Naive thymus-derived CD4-positive, alpha-beta T cell (primary cell): Measurements from ENCODE around the gene GUCD1. TPM values are rescaled to one million over a fixed set of nuclear protein-coding genes. Genes with fewer than 3 reads are reported as not detected.
"Not testable (repeated sequence)": the region's sequence is repeated elsewhere in the genome, so short reads cannot be mapped to it uniquely, and the experiment has no call there.

ENCODE experiments used
- ATAC-seq: fragments of 150-1000 bp; cut with Tn5 transposase; 2 replicates; pipeline ENCODE4 v1.10.0; 2021; ENCODE audit warnings: mild to moderate bottlenecking, moderate library complexity
- CTCF ChIA-PET: fragments of 350-600 bp; sonication (Branson Sonifier 250); formaldehyde crosslinking; loops from one replicate; lab custom pipeline; 2021; ENCODE audit warnings: antibody characterized with exemption; lab: Charles Lee
- POLR2A ChIA-PET: fragments of 350-600 bp; sonication (Branson Sonifier 250); formaldehyde crosslinking; loops from one replicate; lab custom pipeline; 2021; ENCODE audit warnings: antibody characterized with exemption, inconsistent platforms; lab: Charles Lee
- DNase-seq, 9 donors: peaks; one replicate each; pipeline versions ENCODE4 v3.0.0 to v3.0.0-alpha.2; 2020 to 2022; ENCODE audit warnings: mixed read lengths in 1 of 9
- H3K27ac ChIP-seq: one replicate; pipeline ENCODE4 v1.7.0; 2013; ENCODE audit warnings: mild to moderate bottlenecking, low read depth, low read length, moderate library complexity
- H3K27me3 ChIP-seq, 2 donors: one replicate each; pipeline ENCODE4 v1.7.0; 2013; ENCODE audit warnings: low read length in 2 of 2, mild to moderate bottlenecking in 2 of 2, moderate library complexity in 2 of 2; ENCODE audit not compliant: control insufficient read depth in 2 of 2, insufficient read depth in 2 of 2
- H3K36me3 ChIP-seq, 3 experiments: 1 replicate in 2 of 3; 2 replicates in 1 of 3; pipeline ENCODE4 v1.7.0; 2013; ENCODE audit warnings: low read length in 3 of 3, mild to moderate bottlenecking in 3 of 3, moderate library complexity in 1 of 3; ENCODE audit not compliant: insufficient read depth in 3 of 3, control insufficient read depth in 2 of 3
- H3K4me1 ChIP-seq, 2 donors: one replicate each; pipeline ENCODE4 v1.7.0; 2013; ENCODE audit warnings: low read length in 2 of 2, mild to moderate bottlenecking in 2 of 2, moderate library complexity in 1 of 2; ENCODE audit not compliant: control insufficient read depth in 2 of 2, insufficient read depth in 2 of 2
- H3K4me3 ChIP-seq: 2 replicates; pipeline ENCODE4 v1.7.0; 2013; ENCODE audit warnings: mild to moderate bottlenecking, low read length
- H3K9me3 ChIP-seq, 3 experiments: 1 replicate in 2 of 3; 2 replicates in 1 of 3; pipeline ENCODE4 v1.7.0; 2013; ENCODE audit warnings: low read length in 3 of 3; ENCODE audit not compliant: control insufficient read depth in 2 of 3
- H3K27ac Mint-ChIP-seq, 9 donors: one replicate each; pipeline ENCODE4 v1.8.0; 2020 to 2022; ENCODE audit warnings: mixed read lengths in 9 of 9, mild to moderate bottlenecking in 8 of 9, moderate library complexity in 5 of 9, inconsistent platforms in 2 of 9
- H3K27me3 Mint-ChIP-seq, 5 donors: one replicate each; pipeline ENCODE4 v1.8.0; 2021 to 2022; ENCODE audit warnings: mixed read lengths in 5 of 5, mild to moderate bottlenecking in 1 of 5
- H3K36me3 Mint-ChIP-seq, 5 donors: one replicate each; pipeline ENCODE4 v1.8.0; 2020 to 2022; ENCODE audit warnings: mixed read lengths in 5 of 5, mild to moderate bottlenecking in 3 of 5, inconsistent platforms in 1 of 5
- H3K4me1 Mint-ChIP-seq, 7 donors: one replicate each; pipeline ENCODE4 v1.8.0; 2020 to 2022; ENCODE audit warnings: mixed read lengths in 7 of 7, mild to moderate bottlenecking in 3 of 7, inconsistent platforms in 1 of 7
- H3K4me3 Mint-ChIP-seq, 10 donors: one replicate each; pipeline ENCODE4 v1.8.0; 2020 to 2022; ENCODE audit warnings: mild to moderate bottlenecking in 10 of 10, mixed read lengths in 10 of 10, moderate library complexity in 6 of 10, inconsistent platforms in 2 of 10
- H3K9me3 Mint-ChIP-seq, 11 donors: one replicate each; pipeline ENCODE4 v1.8.0; 2020 to 2022; ENCODE audit warnings: mixed read lengths in 11 of 11, mild to moderate bottlenecking in 4 of 11, inconsistent platforms in 1 of 11, moderate library complexity in 1 of 11
- intact Hi-C, 2 donors: fragments of 100-400 bp; cut with micrococcal nuclease; formaldehyde crosslinking; loops; one replicate each; pipeline ENCODE4 v1.15.1; 2023
- polyA plus RNA-seq, 2 donors: library from polyadenylated mRNA; unstranded; fragments of 300-500 nt; fragmentation: Illumina TruSeq; gene quantifications; one replicate each; pipeline ENCODE4 v1.2.3, GENCODE V29; 2021
- total RNA-seq, 6 experiments: library from RNA in 5 of 6; stranded (reverse) in 5 of 6; gene quantifications; 1 replicate in 5 of 6; 2 replicates in 1 of 6; pipeline ENCODE4 v1.2.3 and lab custom pipeline; 2021 to 2026

Gene GUCD1
- total and polyA plus RNA-seq, 7 experiments from 2014 or later: 33.1 to 131 (median 61.7) TPM

DNA sequence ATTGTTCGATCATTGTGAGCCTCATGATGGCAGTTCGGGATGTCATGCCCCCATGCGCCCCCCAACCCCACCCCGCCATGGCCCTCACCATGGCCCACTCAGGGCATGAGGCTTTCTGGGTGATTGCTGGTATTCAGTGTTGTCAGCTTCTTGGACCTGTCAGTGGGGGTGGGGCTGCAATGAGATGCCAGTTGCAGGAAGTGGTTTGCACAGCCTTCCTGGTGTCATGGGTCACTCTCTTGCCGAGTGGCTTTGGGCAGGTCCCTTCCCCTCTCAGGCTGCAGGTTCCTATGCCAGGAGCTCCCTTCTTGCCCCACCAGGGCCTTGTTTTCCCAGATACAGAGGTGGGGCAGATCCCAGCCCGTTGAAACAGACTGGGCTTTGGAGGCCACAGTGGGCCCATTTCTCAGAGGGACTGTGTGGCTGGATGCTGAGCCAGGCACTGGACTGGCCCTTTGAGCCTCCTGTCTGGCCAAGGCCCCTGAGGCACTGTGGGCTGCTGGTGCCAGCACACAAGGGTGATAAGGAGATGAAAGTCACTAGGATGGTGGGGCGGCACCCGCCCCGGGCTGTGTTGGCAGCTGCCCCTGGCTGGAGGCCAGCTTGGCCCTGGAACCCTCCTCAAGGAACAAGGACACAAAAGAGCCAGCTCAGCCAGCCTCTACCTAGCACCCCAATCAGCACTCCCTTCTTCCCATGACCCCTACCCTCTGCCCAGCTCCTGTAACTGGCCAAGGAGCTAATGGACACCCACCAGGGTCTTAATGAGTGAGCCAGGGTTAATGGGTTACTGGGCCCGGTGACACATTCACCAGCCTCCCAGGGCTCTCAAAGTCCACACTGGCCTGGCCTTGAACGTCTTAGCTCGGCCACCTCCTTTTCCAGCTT is 46.5 kb upstream of the GUCD1 start:
- Mint-ChIP-seq H3K9me3 (no peaks in the 10 kb centered on the region), H3K36me3 (no peaks in the 10 kb centered on the region), H3K27ac (peak overlapping the region in 2 of 9 donors; percentile 38 to 67), H3K4me1 (peaks cover 14 to 40% (median 19%) of the 10 kb centered on the region in 7 donors), H3K27me3 (no peaks in the 10 kb centered on the region), H3K4me3 (peak overlapping the region in 2 of 10 donors; percentile 28 to 58)
- ChIA-PET CTCF (no interaction called here), POLR2A (interaction anchor here (0.6 kb wide), 1 partner anchor 925 kb away, joined by 3 read pairs; no protein-coding TSS in a partner anchor)
- Histone ChIP-seq H3K4me3 (no peak overlapping the region), H3K36me3 (no peaks in the 10 kb centered on the region), H3K27ac (no peak overlapping the region), H3K4me1 (peaks cover 0 to 8% of the 10 kb centered on the region in 2 donors), H3K9me3 (no peaks in the 10 kb centered on the region), H3K27me3 (no peaks in the 10 kb centered on the region)
- intact Hi-C loops: loop anchor here (10.0 kb wide), 3 partner anchors 47 to 927 kb away; partner anchors contain the start of genes GUCD1 (in 1 of the 2) and SNRPD3 (in 1 of the 2)
- DNase-seq: no peak
- peak; percentile 60 for ATAC-seq

GRCh38 chr22:24599958-24600715 is 45.2 kb upstream of the GUCD1 start:
- peaks cover 14 to 37% (median 19%) of the 10 kb centered on the region in 7 donors for H3K4me1 Mint-ChIP-seq
- H3K36me3 Mint-ChIP-seq: not testable (repeated sequence)

GRCh38 chr22:24599514-24599913 is 44.6 kb upstream of the GUCD1 start:
- DNase-seq: no peak
- Histone ChIP-seq H3K27ac (no peak overlapping the region), H3K27me3 (no peaks in the 10 kb centered on the region), H3K36me3 (no peaks in the 10 kb centered on the region), H3K4me1 (peaks cover 0 to 8% of the 10 kb centered on the region in 2 donors), H3K9me3 (no peaks in the 10 kb centered on the region), H3K4me3 (no peak overlapping the region)
- Mint-ChIP-seq H3K4me3 (no peak overlapping the region), H3K27ac (peak overlapping the region in 5 of 9 donors; percentile 7 to 74 (median 52)), H3K36me3 (no peaks in the 10 kb centered on the region), H3K27me3 (no peaks in the 10 kb centered on the region), H3K9me3 (no peaks in the 10 kb centered on the region), H3K4me1 (peaks cover 14 to 37% (median 19%) of the 10 kb centered on the region in 7 donors)
- intact Hi-C loops: no loop called here
- ATAC-seq: no peak
- POLR2A ChIA-PET: no interaction called here
- CTCF ChIA-PET: no interaction called here

More at GRCh38 chr22:24599958-24600715, 45.2 kb upstream of the GUCD1 start:
- H3K36me3 ChIP-seq, H3K27me3 Mint-ChIP-seq, H3K4me1 ChIP-seq, H3K9me3 ChIP-seq, H3K27me3 ChIP-seq, CTCF ChIA-PET, DNase-seq, H3K4me3 Mint-ChIP-seq, ATAC-seq, H3K4me3 ChIP-seq, H3K9me3 Mint-ChIP-seq, H3K27ac ChIP-seq, POLR2A ChIA-PET: not testable (repeated sequence)
- H3K27ac Mint-ChIP-seq: peak overlapping the region in 2 of 9 donors; percentile 52 to 74
- intact Hi-C loops: loop anchor here (10.0 kb wide), 3 partner anchors 45 to 925 kb away; partner anchors contain the start of genes GUCD1 (in 1 of the 2) and SNRPD3 (in 1 of the 2)

DNA sequence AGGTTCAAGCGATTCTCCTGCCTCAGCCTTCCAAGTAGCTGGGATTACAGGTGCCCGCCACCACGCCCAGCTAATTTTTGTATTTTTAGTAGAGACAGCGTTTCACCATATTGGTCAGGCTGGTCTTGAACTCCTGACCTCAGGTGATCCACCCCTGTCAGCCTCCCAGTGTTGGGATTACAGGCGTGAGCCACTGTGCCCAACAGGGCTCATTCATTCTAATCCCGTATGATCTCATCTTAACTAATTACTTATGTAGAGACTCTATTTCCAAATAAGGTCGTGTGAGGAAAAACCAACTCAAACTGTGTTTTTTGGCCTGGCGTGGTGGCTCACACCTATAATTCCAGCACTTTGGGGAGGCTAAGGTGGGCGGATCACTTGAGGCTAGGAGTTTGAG is 42.1 kb upstream of the GUCD1 start:
- H3K9me3 ChIP-seq, H3K36me3 Mint-ChIP-seq, ATAC-seq, H3K36me3 ChIP-seq, H3K4me3 Mint-ChIP-seq, H3K4me1 ChIP-seq, H3K27ac Mint-ChIP-seq, H3K27me3 ChIP-seq, H3K27me3 Mint-ChIP-seq, CTCF ChIA-PET, H3K27ac ChIP-seq, H3K9me3 Mint-ChIP-seq, DNase-seq, intact Hi-C loops, H3K4me3 ChIP-seq: not testable (repeated sequence)
- H3K4me1 Mint-ChIP-seq: peaks cover 0 to 23% (median 8%) of the 10 kb centered on the region in 7 donors
- POLR2A ChIA-PET: interaction anchor here (0.7 kb wide), 1 partner anchor 13 kb away, joined by 3 read pairs; no protein-coding TSS in a partner anchor

DNA sequence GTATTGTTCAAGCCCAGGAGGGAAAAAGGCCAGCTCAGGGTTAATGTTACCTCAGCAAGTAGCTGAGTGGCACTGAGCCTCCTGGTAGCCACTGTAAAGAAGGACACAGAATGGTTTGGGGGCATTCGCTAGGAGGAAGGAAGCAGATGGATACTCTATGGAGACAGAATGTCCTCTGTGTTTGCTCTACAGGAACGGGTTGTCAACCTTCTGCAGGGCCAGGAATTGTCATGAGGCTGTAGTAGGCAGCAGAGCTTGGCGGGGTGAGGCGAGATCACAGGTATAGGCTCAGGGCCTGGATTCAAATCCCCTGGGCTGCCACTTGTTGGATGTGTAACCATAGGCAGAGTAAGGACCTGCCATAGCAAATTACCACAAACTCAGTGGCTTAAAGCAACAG is 40.9 kb upstream of the GUCD1 start:
- Mint-ChIP-seq H3K36me3 (peaks cover 0 to 4% (median 0%) of the 10 kb centered on the region in 5 donors), H3K4me1 (peaks cover 0 to 14% (median 6%) of the 10 kb centered on the region in 7 donors), H3K27me3 (peaks cover 0 to 8% (median 3%) of the 10 kb centered on the region in 5 donors), H3K4me3 (no peak overlapping the region), H3K27ac (no peak overlapping the region), H3K9me3 (no peaks in the 10 kb centered on the region)
- no peaks in the 10 kb centered on the region for H3K4me1 ChIP-seq
- ATAC-seq (no peak), DNase-seq (no peak)
- no peak overlapping the region for H3K4me3 ChIP-seq
- CTCF ChIA-PET: no interaction called here
- no peaks in the 10 kb centered on the region for H3K27me3 ChIP-seq
- no peaks in the 10 kb centered on the region for H3K36me3 ChIP-seq
- H3K9me3 ChIP-seq: no peaks in the 10 kb centered on the region
- no peak overlapping the region for H3K27ac ChIP-seq
- intact Hi-C loops: no loop called here
- POLR2A ChIA-PET: no interaction called here

- Histone ChIP-seq H3K36me3 (no peaks in the 10 kb centered on the region), H3K9me3 (no peaks in the 10 kb centered on the region), H3K27ac (no peak overlapping the region), H3K4me3 (no peak overlapping the region), H3K4me1 (no peaks in the 10 kb centered on the region), H3K27me3 (no peaks in the 10 kb centered on the region)
- intact Hi-C loops: no loop called here
- DNase-seq (no peak), ATAC-seq (no peak)
- Mint-ChIP-seq H3K27ac (no peak overlapping the region), H3K4me1 (peaks cover 0 to 13% (median 6%) of the 10 kb centered on the region in 7 donors), H3K27me3 (peaks cover 0 to 12% (median 4%) of the 10 kb centered on the region in 5 donors), H3K4me3 (no peak overlapping the region), H3K36me3 (peaks cover 0 to 9% (median 0%) of the 10 kb centered on the region in 5 donors), H3K9me3 (no peaks in the 10 kb centered on the region)
- ChIA-PET POLR2A (no interaction called here), CTCF (no interaction called here)
These were observed 40.3 kb upstream of the GUCD1 start for GRCh38 chr22:24595228-24595627.
